BJ (cell line): Measurements from ENCODE around the gene BORCS6. TPM values are rescaled to one million over a fixed set of nuclear protein-coding genes. Genes with fewer than 3 reads are reported as not detected.

Experiments used
- CTCF ChIA-PET: fragments of 350-600 bp; formaldehyde crosslinking; extraction: SDS; loops from one replicate; lab custom pipeline; 2021; ENCODE audit warnings: antibody characterized with exemption, inconsistent platforms; lab: Yijun Ruan, JAX
- POLR2A ChIA-PET: fragments of 300-600 bp; sonication (Branson Sonifier 250); formaldehyde crosslinking; extraction: SDS; loops from one replicate; lab custom pipeline; 2021; ENCODE audit warnings: antibody characterized with exemption; lab: Charles Lee
- DNase-seq: peaks from one replicate; pipeline ENCODE4 v3.0.0-alpha.2; 2011; ENCODE audit warnings: low read depth
- H3K27me3 ChIP-seq: 2 replicates; pipeline ENCODE4 v1.6.0; 2011; ENCODE audit warnings: low read length; ENCODE audit not compliant: control insufficient read depth, insufficient read depth
- H3K36me3 ChIP-seq: 2 replicates; pipeline ENCODE4 v1.5.1; 2011; ENCODE audit warnings: low read length; ENCODE audit not compliant: control insufficient read depth, insufficient read depth
- H3K4me3 ChIP-seq: 2 replicates; pipeline ENCODE4 v1.5.1; 2011; ENCODE audit warnings: low read depth, mild to moderate bottlenecking, control low read depth, low read length
- CTCF ChIP-seq: IDR thresholded peaks from 2 replicates; pipeline ENCODE4 v1.5.1; 2011; ENCODE audit warnings: low read depth, mild to moderate bottlenecking, control low read depth, inconsistent platforms, low read length, moderate library complexity; ENCODE audit not compliant: insufficient read depth
- polyA plus RNA-seq: library from polyadenylated mRNA; depleted of rRNA; stranded (reverse); fragments of >200 nt; gene quantifications from 2 replicates; pipeline ENCODE4 v1.2.3, GENCODE V29; 2011

Gene BORCS6
- polyA plus RNA-seq, 1 experiment = 4.5 TPM

DNA sequence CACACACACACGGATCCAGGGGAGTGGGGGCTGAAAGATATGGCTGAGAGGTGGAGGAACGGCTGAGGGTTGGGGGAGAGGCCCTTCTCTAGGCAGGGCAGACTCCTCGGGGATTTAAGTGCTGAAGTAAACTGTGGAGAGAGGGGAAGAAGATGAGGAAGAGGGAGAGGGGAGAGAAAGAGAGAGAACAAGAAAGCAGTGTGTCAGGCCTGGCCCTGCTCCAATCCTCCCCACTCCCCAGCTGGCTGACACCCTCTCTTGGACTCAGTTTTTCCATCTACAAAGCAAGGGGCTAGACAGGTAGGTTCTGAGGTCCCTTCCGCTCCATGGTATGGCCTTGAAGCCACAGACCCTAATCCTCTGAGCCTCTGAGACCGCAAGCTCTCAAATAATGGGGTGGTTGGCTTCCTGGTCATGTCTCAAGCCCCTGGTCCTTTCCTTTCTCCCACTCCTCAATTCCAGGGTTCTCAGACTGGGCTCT, 29.2 kb downstream of the BORCS6 start:
- Histone ChIP-seq H3K27me3 (no peaks in the 10 kb centered on the region), H3K4me3 (no peak overlapping the region)
- POLR2A ChIA-PET = no interaction called here

DNA sequence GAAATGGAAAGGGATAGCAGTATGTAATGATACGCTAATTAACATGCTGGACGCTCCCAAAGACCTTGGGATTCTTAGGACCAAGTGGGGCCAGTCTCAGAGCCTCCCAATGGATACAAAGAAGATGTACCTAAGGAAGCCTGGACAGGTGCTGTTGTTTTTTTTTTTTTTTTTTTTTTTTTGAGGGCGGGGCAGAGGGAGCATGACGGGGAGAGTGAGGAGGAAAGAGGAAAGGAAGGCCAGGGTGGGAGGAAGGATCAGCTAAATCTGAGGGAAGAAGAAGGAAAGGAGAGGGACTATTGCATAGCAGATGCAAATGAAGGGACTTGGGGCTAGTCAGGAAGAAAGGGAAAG, 29.8 kb downstream of the BORCS6 start:
- ChIA-PET CTCF (interaction anchor here (1.2 to 4.7 kb wide), 5 partner anchors 9 to 41 kb away, joined by 3 to 31 read pairs (median 8); partner anchors contain the start of gene HES7), POLR2A (no interaction called here)
- Histone ChIP-seq H3K27me3 (no peaks in the 10 kb centered on the region), H3K36me3 (peaks cover 12% of the 10 kb centered on the region), H3K4me3 (no peak overlapping the region)
- no peak for DNase-seq
- no peak for TF ChIP-seq CTCF

More for the DNA sequence above, 29.2 kb downstream of the BORCS6 start:
- H3K36me3 ChIP-seq = peaks cover 12% of the 10 kb centered on the region
- no peak for DNase-seq
- CTCF ChIA-PET = interaction anchor here (0.5 to 4.7 kb wide), 6 partner anchors 10 to 67 kb away, joined by 3 to 31 read pairs (median 4); no protein-coding TSS in a partner anchor
- TF ChIP-seq CTCF = no peak

GRCh38 chr17:8159459-8160223, 30.3 kb downstream of the BORCS6 start:
- CTCF ChIA-PET = interaction anchor here (1.1 to 4.7 kb wide), 8 partner anchors 9 to 67 kb away, joined by 3 to 31 read pairs (median 6); partner anchors contain the start of gene HES7
- Histone ChIP-seq H3K4me3 (no peak overlapping the region), H3K27me3 (no peaks in the 10 kb centered on the region), H3K36me3 (peaks cover 12% of the 10 kb centered on the region)
- DNase-seq = no peak
- TF ChIP-seq CTCF = no peak
- POLR2A ChIA-PET = no interaction called here

DNA sequence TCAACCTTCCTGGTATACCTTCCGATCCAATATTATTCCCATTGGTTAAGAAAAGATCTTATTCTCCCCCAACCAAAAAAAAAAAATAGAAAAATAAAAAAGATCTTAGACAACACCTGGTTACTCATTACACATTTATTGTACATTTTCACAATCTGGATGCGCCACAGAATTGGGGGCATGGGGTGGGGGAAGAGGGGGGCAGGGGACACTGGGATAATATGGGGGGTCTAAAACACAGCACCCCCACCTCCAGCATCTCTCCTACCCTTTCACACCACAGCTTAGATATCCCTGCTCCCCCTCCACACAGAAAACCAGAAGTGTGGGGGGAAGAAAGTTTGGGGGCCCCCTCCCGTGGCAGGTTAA, 31.0 kb downstream of the BORCS6 start:
- TF ChIP-seq CTCF = no peak
- Histone ChIP-seq H3K27me3 (no peaks in the 10 kb centered on the region), H3K4me3 (no peak overlapping the region), H3K36me3 (peaks cover 12% of the 10 kb centered on the region)
- DNase-seq = no peak
- ChIA-PET POLR2A (no interaction called here), CTCF (interaction anchor here (1.1 to 4.7 kb wide), 8 partner anchors 14 to 98 kb away, joined by 3 to 32 read pairs (median 13); partner anchors contain the start of genes ALOXE3 and HES7)

GRCh38 chr17:8158267-8159031, 31.5 kb downstream of the BORCS6 start:
- DNase-seq = no peak
- Histone ChIP-seq H3K36me3 (peaks cover 12% of the 10 kb centered on the region), H3K4me3 (no peak overlapping the region), H3K27me3 (no peaks in the 10 kb centered on the region)
- POLR2A ChIA-PET = no interaction called here
- TF ChIP-seq CTCF = peak; percentile 87
- CTCF ChIA-PET = interaction anchor here (0.6 to 4.7 kb wide), 12 partner anchors 10 to 371 kb away, joined by 3 to 32 read pairs (median 4); partner anchors contain the start of genes ALOXE3 and HES7
